ENCODE measurements around the gene CPNE5.

The CPNE5 gene

DNA sequence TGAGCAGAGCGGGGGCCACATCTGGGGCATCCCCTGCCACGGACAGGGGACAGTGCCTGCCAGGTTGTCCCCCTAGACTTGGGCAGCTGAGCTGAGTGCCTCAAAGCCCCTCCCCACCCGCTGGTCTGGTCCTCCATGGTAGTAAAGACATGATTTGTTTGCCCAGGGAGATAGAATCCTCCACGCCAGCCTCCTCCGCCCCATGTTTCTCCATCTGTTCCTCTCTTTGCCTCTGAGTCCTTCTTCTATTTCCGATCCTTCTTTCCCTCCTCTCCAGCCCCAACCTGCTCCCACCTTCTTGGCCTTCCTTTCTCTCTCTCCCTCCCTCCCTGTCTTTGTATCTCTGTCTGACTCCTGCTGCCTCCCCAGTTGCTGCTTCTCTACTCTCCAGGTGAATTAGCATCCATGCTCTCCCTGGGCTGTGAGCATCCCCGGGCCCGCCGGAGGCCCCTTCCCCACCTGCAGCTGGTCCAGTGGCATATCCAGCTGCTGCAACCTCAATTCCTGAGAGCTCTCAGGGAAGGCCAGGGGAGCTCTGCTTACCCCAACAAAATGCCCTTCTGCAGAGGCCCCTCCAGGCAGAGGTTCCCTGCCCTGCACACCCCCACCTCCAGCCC is 45.8 kb downstream of the CPNE5 start:
- TF ChIP-seq POLR2AphosphoS5 (IDR thresholded peaks at IDR 0.05; ENCODE audit: low read depth, low read length) = no peak
- TF ChIP-seq SIN3A (IDR thresholded peaks at IDR 0.05; ENCODE audit: borderline replicate concordance, insufficient read depth, low read length) = no peak
- TF ChIP-seq FOXP2 (optimal IDR thresholded peaks at IDR 0.05; ENCODE audit: borderline replicate concordance, extremely low read depth, extremely low read length, insufficient read depth) = no peak
- no peak for TF ChIP-seq TAF1 (IDR thresholded peaks at IDR 0.05; ENCODE audit: borderline replicate concordance, insufficient read depth, low read length)
- no peak for TF ChIP-seq REST (IDR thresholded peaks at IDR 0.05; ENCODE audit: insufficient read depth in 1 of 2, low read depth in 2 of 2, low read length in 2 of 2)

- TF ChIP-seq SIN3A (IDR thresholded peaks at IDR 0.05; ENCODE audit: borderline replicate concordance, insufficient read depth, low read length) (no peak), FOXP2 (optimal IDR thresholded peaks at IDR 0.05; ENCODE audit: borderline replicate concordance, extremely low read depth, extremely low read length, insufficient read depth) (no peak), POLR2AphosphoS5 (IDR thresholded peaks at IDR 0.05; ENCODE audit: low read depth, low read length) (no peak), REST (IDR thresholded peaks at IDR 0.05; ENCODE audit: insufficient read depth in 1 of 2, low read depth in 2 of 2, low read length in 2 of 2) (no peak), TAF1 (IDR thresholded peaks at IDR 0.05; ENCODE audit: borderline replicate concordance, insufficient read depth, low read length) (no peak)
Observed at GRCh38 chr6:36791521-36792135, 47.6 kb downstream of the CPNE5 start.

DNA sequence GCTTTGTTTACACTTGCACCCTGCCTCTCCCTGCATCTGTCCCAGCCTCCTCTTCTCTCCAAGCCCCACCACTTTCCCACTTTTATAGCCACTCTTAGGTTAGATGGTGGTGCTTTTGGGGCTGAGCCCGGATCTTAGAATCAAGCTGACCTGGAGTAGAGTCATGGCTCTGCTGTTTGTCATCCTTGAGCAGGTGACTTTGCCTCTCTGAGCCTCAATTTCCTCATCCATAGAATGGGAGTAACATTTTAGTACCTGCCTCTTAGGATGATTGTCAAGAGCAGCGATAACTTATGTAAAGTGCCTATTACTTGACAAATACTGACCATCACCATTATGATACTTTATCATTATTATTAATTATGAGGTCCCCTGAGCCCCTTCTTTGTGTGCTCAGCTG is 48.2 kb downstream of the CPNE5 start:
- TF ChIP-seq SIN3A (IDR thresholded peaks at IDR 0.05; ENCODE audit: borderline replicate concordance, insufficient read depth, low read length) (no peak), POLR2AphosphoS5 (IDR thresholded peaks at IDR 0.05; ENCODE audit: low read depth, low read length) (no peak), FOXP2 (optimal IDR thresholded peaks at IDR 0.05; ENCODE audit: borderline replicate concordance, extremely low read depth, extremely low read length, insufficient read depth) (no peak), REST (IDR thresholded peaks at IDR 0.05; ENCODE audit: insufficient read depth in 1 of 2, low read depth in 2 of 2, low read length in 2 of 2) (no peak), TAF1 (IDR thresholded peaks at IDR 0.05; ENCODE audit: borderline replicate concordance, insufficient read depth, low read length) (no peak)

DNA sequence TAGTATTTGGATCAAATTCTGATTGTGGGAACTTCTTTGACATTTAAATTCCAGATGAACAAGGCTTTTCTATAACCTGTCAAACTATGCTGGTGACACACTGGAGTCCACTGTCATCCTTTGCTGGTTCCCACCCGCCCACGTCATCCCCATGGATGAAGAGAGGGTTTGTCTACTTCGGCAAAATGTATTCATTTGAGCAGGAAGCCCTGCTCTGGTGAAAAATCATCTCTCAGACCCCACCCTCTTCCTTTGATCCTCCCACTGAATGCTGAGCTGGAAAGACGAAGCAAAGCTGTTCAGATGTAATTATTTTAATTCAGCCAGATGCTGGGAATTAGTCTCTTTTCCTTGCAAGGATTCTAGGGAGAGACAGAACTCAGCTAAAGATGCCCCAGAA is 50.5 kb downstream of the CPNE5 start:
- TF ChIP-seq SIN3A (IDR thresholded peaks at IDR 0.05; ENCODE audit: borderline replicate concordance, insufficient read depth, low read length) (no peak), REST (IDR thresholded peaks at IDR 0.05; ENCODE audit: insufficient read depth in 1 of 2, low read depth in 2 of 2, low read length in 2 of 2) (no peak), TAF1 (IDR thresholded peaks at IDR 0.05; ENCODE audit: borderline replicate concordance, insufficient read depth, low read length) (no peak), POLR2AphosphoS5 (IDR thresholded peaks at IDR 0.05; ENCODE audit: low read depth, low read length) (no peak), FOXP2 (optimal IDR thresholded peaks at IDR 0.05; ENCODE audit: borderline replicate concordance, extremely low read depth, extremely low read length, insufficient read depth) (no peak)

Data from PFSK-1 (cell line).